NT2/D1 (cell line): ENCODE data around the gene ZFPL1.
"Not testable (repeated sequence)": the region's sequence is repeated elsewhere in the genome, so short reads cannot be mapped to it uniquely, and the experiment has no call there.

ENCODE experiments used
- DNase-seq: peaks from one replicate; pipeline ENCODE4 v3.0.0-alpha.2; 2011; ENCODE audit warnings: low read depth, low spot score
- H3K27me3 ChIP-seq: 2 replicates; pipeline ENCODE4 v1.6.0; 2011; ENCODE audit warnings: mild to moderate bottlenecking; ENCODE audit not compliant: insufficient read length, insufficient read depth
- H3K36me3 ChIP-seq: 2 replicates; pipeline ENCODE4 v1.6.1; 2011; ENCODE audit warnings: mild to moderate bottlenecking, low read length, mixed read lengths; ENCODE audit not compliant: insufficient read depth, insufficient read length
- H3K4me1 ChIP-seq: 2 replicates; pipeline ENCODE4 v1.5.1; 2011; ENCODE audit not compliant: insufficient read depth, insufficient read length
- H3K4me3 ChIP-seq: 2 replicates; pipeline ENCODE4 v1.5.1; 2011; ENCODE audit warnings: low read depth; ENCODE audit not compliant: insufficient read length
- H3K9ac ChIP-seq: 2 replicates; pipeline ENCODE4 v1.6.0; 2011; ENCODE audit warnings: low read depth; ENCODE audit not compliant: insufficient read length
- H3K9me3 ChIP-seq: 2 replicates; pipeline ENCODE4 v1.5.1; 2011; ENCODE audit warnings: mild to moderate bottlenecking, low read length; ENCODE audit not compliant: insufficient read depth
- SUZ12 ChIP-seq: IDR thresholded peaks from 2 replicates; pipeline ENCODE4 v1.6.1; 2011; ENCODE audit not compliant: insufficient read length, insufficient read depth; ENCODE audit errors: extremely low read depth
- YY1 ChIP-seq: IDR thresholded peaks from 2 replicates; pipeline ENCODE4 v1.6.1; 2011; ENCODE audit not compliant: insufficient read length, insufficient read depth
- ZNF274 ChIP-seq: IDR thresholded peaks from 2 replicates; pipeline ENCODE4 v1.6.1; 2011; ENCODE audit warnings: mild to moderate bottlenecking, low read depth, low read length

Gene ZFPL1

DNA sequence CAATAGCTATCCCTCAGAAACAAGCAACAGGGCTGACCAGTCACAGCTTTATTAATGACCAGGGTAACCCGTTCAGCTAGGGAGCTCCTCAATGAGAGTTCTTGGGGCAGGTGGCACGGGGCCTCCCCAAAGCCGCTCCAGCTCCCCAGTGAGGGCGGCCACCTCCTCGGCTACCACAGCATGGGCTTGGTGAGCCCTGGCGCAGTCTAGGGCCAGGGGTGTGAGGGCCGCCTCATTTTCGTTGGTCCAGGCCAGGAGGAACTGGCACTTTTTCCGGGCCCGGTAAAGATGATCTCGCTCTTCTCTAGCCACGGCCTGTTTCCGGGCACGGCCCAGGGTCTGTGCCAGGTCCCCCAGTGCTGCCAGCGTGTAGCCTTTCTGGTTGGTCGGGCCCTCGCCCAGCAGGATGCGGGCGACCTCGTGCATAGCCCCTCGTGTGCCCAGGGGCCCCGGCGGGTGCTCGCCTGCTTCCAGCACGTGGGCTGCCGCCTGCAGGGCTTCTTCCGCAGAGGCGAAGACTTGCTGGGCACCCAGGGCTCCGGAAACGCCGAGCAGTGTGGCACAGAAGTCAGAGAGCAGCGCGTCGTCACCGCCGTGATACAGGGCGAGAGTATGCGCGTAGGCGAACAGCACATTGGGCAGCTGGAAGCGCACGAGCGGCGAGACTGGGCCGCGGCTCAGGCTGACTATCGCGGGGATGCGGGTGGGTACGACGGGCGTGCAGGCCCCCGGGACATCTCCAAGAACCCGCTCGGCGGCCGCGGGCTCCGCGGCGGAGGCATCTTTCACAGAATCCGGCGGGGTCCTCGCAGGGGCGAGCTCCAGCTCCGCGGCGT lies 32.6 kb downstream of the ZFPL1 start:
- H3K27me3 ChIP-seq, result no peaks in the 10 kb centered on the region
- H3K4me3 ChIP-seq, result peak overlapping the region; percentile 96
- H3K9me3 ChIP-seq, result no peaks in the 10 kb centered on the region
- peaks cover 62% of the 10 kb centered on the region for H3K36me3 ChIP-seq
- TF ChIP-seq YY1 (no peak), SUZ12 (no peak), ZNF274 (no peak)
- peaks cover 17% of the 10 kb centered on the region for H3K4me1 ChIP-seq
- DNase-seq, result no peak
- peak overlapping the region; percentile 96 for H3K9ac ChIP-seq

- peak; percentile 100 for DNase-seq
- Histone ChIP-seq H3K9ac (peak within 1 kb of the TSS; percentile 96), H3K36me3 (peaks cover 64% of the 10 kb centered on the region), H3K4me3 (peak within 1 kb of the TSS; percentile 96), H3K9me3 (no peaks in the 10 kb centered on the region), H3K4me1 (peaks cover 17% of the 10 kb centered on the region), H3K27me3 (no peaks in the 10 kb centered on the region)
- no peak for TF ChIP-seq SUZ12
- TF ChIP-seq ZNF274, result no peak
- no peak for TF ChIP-seq YY1
Observed at GRCh38 chr11:65117206-65118096, 33.4 kb downstream of the ZFPL1 start, which contains the start of gene ZNHIT2. Gene ZNHIT2, minus strand, starts transcription at chr11:65117701. Its CDS starts 48 bp downstream, at chr11:65117653.

GRCh38 chr11:65118097-65118837 lies 34.2 kb downstream of the ZFPL1 start:
- peaks cover 69% of the 10 kb centered on the region for H3K36me3 ChIP-seq
- peak overlapping the region; percentile 22 for H3K9ac ChIP-seq
- DNase-seq, result no peak
- peaks cover 19% of the 10 kb centered on the region for H3K4me1 ChIP-seq
- no peaks in the 10 kb centered on the region for H3K9me3 ChIP-seq
- H3K4me3 ChIP-seq, result no peak overlapping the region
- no peak for TF ChIP-seq SUZ12
- no peak for TF ChIP-seq YY1
- no peak for TF ChIP-seq ZNF274
- H3K27me3 ChIP-seq, result no peaks in the 10 kb centered on the region

DNA sequence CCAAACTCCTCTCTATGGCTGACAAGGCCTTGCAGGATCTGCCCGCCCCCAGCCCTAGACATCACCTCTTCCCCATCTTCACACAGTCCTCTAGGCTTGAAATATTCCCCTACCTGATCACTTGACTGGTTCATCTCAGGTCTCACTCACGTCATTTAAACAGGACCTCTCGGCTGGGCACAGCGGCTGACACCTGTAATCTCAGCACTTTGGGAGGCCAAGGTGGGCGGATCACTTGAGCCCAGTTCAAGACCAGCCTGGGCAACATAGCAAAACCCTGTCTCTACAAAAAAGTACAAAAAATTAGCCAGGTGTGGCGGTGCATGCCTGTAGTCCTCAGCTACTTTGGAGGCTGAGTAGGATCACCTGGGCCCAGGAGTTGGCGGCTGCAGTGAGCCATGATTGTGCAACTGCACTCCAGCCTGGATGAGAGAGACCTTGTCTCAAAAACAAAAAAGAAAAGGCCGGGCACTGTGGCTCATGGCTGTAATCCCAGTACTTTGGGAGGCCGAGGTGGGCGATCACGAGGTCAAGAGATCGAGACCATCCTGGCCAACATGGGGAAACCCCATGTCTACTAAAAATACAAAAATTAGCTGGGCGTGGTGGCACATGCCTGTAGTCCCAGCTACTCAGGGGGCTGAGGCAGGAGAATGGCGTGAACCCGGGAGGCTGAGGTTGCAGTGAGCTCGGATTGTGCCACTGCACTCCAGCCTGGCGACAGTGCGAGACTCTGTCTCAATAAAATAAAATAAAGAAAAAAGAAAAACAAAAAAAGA lies 35.1 kb downstream of the ZFPL1 start:
- Histone ChIP-seq H3K36me3 (peaks cover 71% of the 10 kb centered on the region), H3K4me1 (peaks cover 20% of the 10 kb centered on the region)
- not testable (repeated sequence) for H3K9ac ChIP-seq, DNase-seq, H3K27me3 ChIP-seq, H3K9me3 ChIP-seq, H3K4me3 ChIP-seq

DNA sequence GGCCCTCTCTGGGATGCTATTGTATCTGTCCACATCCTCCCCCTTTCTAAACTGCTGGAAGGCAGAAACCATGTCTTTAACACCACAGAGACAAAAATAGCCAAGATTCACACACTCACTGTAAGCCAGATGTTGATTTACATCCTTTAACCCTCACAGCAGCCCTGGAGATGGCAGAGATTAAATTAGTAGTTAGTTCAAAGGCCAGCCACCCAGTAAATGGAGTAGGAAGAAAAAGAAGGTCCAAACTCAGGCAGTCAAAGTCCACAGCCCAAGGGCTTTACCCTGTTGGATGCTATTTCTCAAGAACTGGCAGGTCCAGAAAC lies 35.6 kb downstream of the ZFPL1 start:
- TF ChIP-seq YY1 (no peak), ZNF274 (no peak), SUZ12 (no peak)
- no peak for DNase-seq
- peaks cover 19% of the 10 kb centered on the region for H3K4me1 ChIP-seq
- no peaks in the 10 kb centered on the region for H3K9me3 ChIP-seq
- H3K36me3 ChIP-seq, result peaks cover 71% of the 10 kb centered on the region
- no peak overlapping the region for H3K4me3 ChIP-seq
- H3K27me3 ChIP-seq, result no peaks in the 10 kb centered on the region
- H3K9ac ChIP-seq, result peak overlapping the region; percentile 98

GRCh38 chr11:65120831-65121230 lies 36.8 kb downstream of the ZFPL1 start:
- Histone ChIP-seq H3K9me3 (no peaks in the 10 kb centered on the region), H3K4me1 (peaks cover 12% of the 10 kb centered on the region), H3K9ac (peak overlapping the region; percentile 98), H3K27me3 (no peaks in the 10 kb centered on the region), H3K36me3 (peaks cover 71% of the 10 kb centered on the region), H3K4me3 (peak overlapping the region; percentile 97)
- DNase-seq, result no peak
- TF ChIP-seq YY1, result no peak
- no peak for TF ChIP-seq ZNF274
- TF ChIP-seq SUZ12, result no peak

GRCh38 chr11:65121447-65121864 lies 37.4 kb downstream of the ZFPL1 start:
- TF ChIP-seq YY1 (no peak), SUZ12 (no peak), ZNF274 (no peak)
- peak overlapping the region; percentile 97 for H3K4me3 ChIP-seq
- H3K27me3 ChIP-seq, result no peaks in the 10 kb centered on the region
- H3K9me3 ChIP-seq, result no peaks in the 10 kb centered on the region
- no peak for DNase-seq
- peak overlapping the region; percentile 98 for H3K9ac ChIP-seq
- peaks cover 71% of the 10 kb centered on the region for H3K36me3 ChIP-seq
- H3K4me1 ChIP-seq, result peaks cover 10% of the 10 kb centered on the region
